Measurements from ENCODE around the gene RMDN2.

The RMDN2 gene

GRCh38 chr2:38037757-38038621 is 112.9 kb downstream of the RMDN2 start:
- no peaks in the 10 kb centered on the region for H3F3A ChIP-seq (ENCODE audit: insufficient read depth, low read length)
- H3K9me2 ChIP-seq (ENCODE audit: low read depth, low read length) = no peaks in the 10 kb centered on the region
- H3K9ac ChIP-seq (ENCODE audit: low read length) = no peak overlapping the region
- no peaks in the 10 kb centered on the region for H3K27me3 ChIP-seq (ENCODE audit: insufficient read depth, low read length)
- H3K4me1 ChIP-seq (ENCODE audit: insufficient read depth, low read length, severe bottlenecking) = no peaks in the 10 kb centered on the region
- no peaks in the 10 kb centered on the region for H3K36me3 ChIP-seq (ENCODE audit: insufficient read depth, low read length)
- H3K4me2 ChIP-seq (ENCODE audit: low read length) = no peak overlapping the region
- no peaks in the 10 kb centered on the region for H3K9me3 ChIP-seq (ENCODE audit: low read length)
- H2AFZ ChIP-seq (ENCODE audit: low read length) = no peak overlapping the region
- TF ChIP-seq EZH2 (IDR thresholded peaks at IDR 0.05; ENCODE audit: borderline replicate concordance, low read length) (no peak), CTCF (IDR thresholded peaks at IDR 0.05; ENCODE audit: low read length) (0 out of 2 replicates have a peak, but pooled peaks have one; percentile 12)
- H3K79me2 ChIP-seq (ENCODE audit: insufficient read depth, low read length) = no peaks in the 10 kb centered on the region
- H3K4me3 ChIP-seq (ENCODE audit: low read depth, low read length, poor library complexity, severe bottlenecking) = no peak overlapping the region
- no peaks in the 10 kb centered on the region for H4K20me1 ChIP-seq (ENCODE audit: insufficient read depth, low read length)
- H3K27ac ChIP-seq (ENCODE audit: low read depth, low read length, poor library complexity, severe bottlenecking) = no peak overlapping the region

GRCh38 chr2:38038682-38039081 is 113.6 kb downstream of the RMDN2 start:
- H4K20me1 ChIP-seq (ENCODE audit: insufficient read depth, low read length) = no peaks in the 10 kb centered on the region
- H3K4me1 ChIP-seq (ENCODE audit: insufficient read depth, low read length, severe bottlenecking) = no peaks in the 10 kb centered on the region
- H3K9ac ChIP-seq (ENCODE audit: low read length) = no peak overlapping the region
- no peak overlapping the region for H3K4me3 ChIP-seq (ENCODE audit: low read depth, low read length, poor library complexity, severe bottlenecking)
- H3F3A ChIP-seq (ENCODE audit: insufficient read depth, low read length) = no peaks in the 10 kb centered on the region
- H3K4me2 ChIP-seq (ENCODE audit: low read length) = no peak overlapping the region
- H3K79me2 ChIP-seq (ENCODE audit: insufficient read depth, low read length) = no peaks in the 10 kb centered on the region
- H3K27ac ChIP-seq (ENCODE audit: low read depth, low read length, poor library complexity, severe bottlenecking) = no peak overlapping the region
- no peaks in the 10 kb centered on the region for H3K9me3 ChIP-seq (ENCODE audit: low read length)
- no peak for TF ChIP-seq CTCF (IDR thresholded peaks at IDR 0.05; ENCODE audit: low read length)
- no peak for TF ChIP-seq EZH2 (IDR thresholded peaks at IDR 0.05; ENCODE audit: borderline replicate concordance, low read length)
- H3K27me3 ChIP-seq (ENCODE audit: insufficient read depth, low read length) = no peaks in the 10 kb centered on the region
- H3K36me3 ChIP-seq (ENCODE audit: insufficient read depth, low read length) = no peaks in the 10 kb centered on the region
- no peak overlapping the region for H2AFZ ChIP-seq (ENCODE audit: low read length)
- H3K9me2 ChIP-seq (ENCODE audit: low read depth, low read length) = no peaks in the 10 kb centered on the region

- no peak overlapping the region for H2AFZ ChIP-seq (ENCODE audit: low read length)
Observed at GRCh38 chr2:38039121-38039910, 114.2 kb downstream of the RMDN2 start.

More at GRCh38 chr2:38039121-38039910, 114.2 kb downstream of the RMDN2 start:
- H3K36me3 ChIP-seq (ENCODE audit: insufficient read depth, low read length) = no peaks in the 10 kb centered on the region
- H3K9me3 ChIP-seq (ENCODE audit: low read length) = no peaks in the 10 kb centered on the region
- no peaks in the 10 kb centered on the region for H3K4me1 ChIP-seq (ENCODE audit: insufficient read depth, low read length, severe bottlenecking)
- H3K27ac ChIP-seq (ENCODE audit: low read depth, low read length, poor library complexity, severe bottlenecking) = no peak overlapping the region
- no peak overlapping the region for H3K9ac ChIP-seq (ENCODE audit: low read length)
- TF ChIP-seq CTCF (IDR thresholded peaks at IDR 0.05; ENCODE audit: low read length) (no peak), EZH2 (IDR thresholded peaks at IDR 0.05; ENCODE audit: borderline replicate concordance, low read length) (no peak)
- H3K4me2 ChIP-seq (ENCODE audit: low read length) = no peak overlapping the region
- no peaks in the 10 kb centered on the region for H3K79me2 ChIP-seq (ENCODE audit: insufficient read depth, low read length)
- no peak overlapping the region for H3K4me3 ChIP-seq (ENCODE audit: low read depth, low read length, poor library complexity, severe bottlenecking)
- no peaks in the 10 kb centered on the region for H4K20me1 ChIP-seq (ENCODE audit: insufficient read depth, low read length)
- H3F3A ChIP-seq (ENCODE audit: insufficient read depth, low read length) = no peaks in the 10 kb centered on the region
- H3K27me3 ChIP-seq (ENCODE audit: insufficient read depth, low read length) = no peaks in the 10 kb centered on the region
- peaks cover 2% of the 10 kb centered on the region; the same call in 1 of the 2 replicates for H3K9me2 ChIP-seq (ENCODE audit: low read depth, low read length)
